HEK293T (cell line): ENCODE data around the gene SNRPA.
A peak's percentile ranks its signal among the peaks of the same experiment; 100 is the strongest.

Source experiments
- CTCF ChIA-PET: fragments of 350-600 bp; formaldehyde crosslinking; extraction: SDS; loops from one replicate; lab custom pipeline; 2021; ENCODE audit warnings: antibody characterized with exemption, inconsistent platforms; lab: Yijun Ruan, JAX
- POLR2A ChIA-PET: fragments of 350-600 bp; formaldehyde crosslinking; extraction: SDS; loops from one replicate; lab custom pipeline; 2020; ENCODE audit warnings: antibody characterized with exemption, inconsistent platforms; lab: Yijun Ruan, JAX
- DNase-seq: peaks from one replicate; pipeline ENCODE4 v3.0.0; 2012; ENCODE audit warnings: mixed read lengths; ENCODE audit errors: extremely low spot score
- ARNT ChIP-seq: fragments of 450-650 bp; IDR thresholded peaks from 2 replicates; pipeline ENCODE4 v1.6.1; 2017; ENCODE audit warnings: mild to moderate bottlenecking
- BHLHE40 ChIP-seq: fragments of 450-650 bp; IDR thresholded peaks from 2 replicates; pipeline ENCODE4 v1.6.1; 2016; ENCODE audit warnings: mild to moderate bottlenecking, moderate library complexity, borderline replicate concordance
- CTBP1 ChIP-seq: fragments of 450-650 bp; IDR thresholded peaks from 2 replicates; pipeline ENCODE4 v1.6.1; 2016; ENCODE audit warnings: borderline replicate concordance
- ELF4 ChIP-seq: fragments of 450-650 bp; IDR thresholded peaks from 2 replicates; pipeline ENCODE4 v1.6.1; 2017; ENCODE audit warnings: antibody characterized with exemption
- FOXA1 ChIP-seq: fragments of 450-650 bp; IDR thresholded peaks from 2 replicates; pipeline ENCODE4 v1.6.1; 2016; ENCODE audit warnings: mild to moderate bottlenecking
- FOXK2 ChIP-seq: fragments of 450-650 bp; IDR thresholded peaks from 2 replicates; pipeline ENCODE4 v1.6.1; 2016; ENCODE audit warnings: mild to moderate bottlenecking
- FOXM1 ChIP-seq: fragments of 450-650 bp; IDR thresholded peaks from 2 replicates; pipeline ENCODE4 v1.6.1; 2017; ENCODE audit warnings: mild to moderate bottlenecking, borderline replicate concordance
- HDGF ChIP-seq: fragments of 450-650 bp; IDR thresholded peaks from 2 replicates; pipeline ENCODE4 v1.6.1; 2017; ENCODE audit warnings: antibody characterized with exemption, borderline replicate concordance
- L3MBTL2 ChIP-seq: fragments of 450-650 bp; conservative IDR thresholded peaks from 2 replicates; pipeline ENCODE4 v1.6.1; 2016; ENCODE audit warnings: mild to moderate bottlenecking
- LEF1 ChIP-seq: fragments of 450-650 bp; IDR thresholded peaks from 2 replicates; pipeline ENCODE4 v1.6.1; 2017; ENCODE audit warnings: mild to moderate bottlenecking, borderline replicate concordance
- NFRKB ChIP-seq: fragments of 450-650 bp; IDR thresholded peaks from 2 replicates; pipeline ENCODE4 v1.6.1; 2016; ENCODE audit warnings: mild to moderate bottlenecking, moderate library complexity
- PKNOX1 ChIP-seq: fragments of 450-650 bp; IDR thresholded peaks from 2 replicates; pipeline ENCODE4 v1.6.1; 2016
- SP1 ChIP-seq: fragments of 450-650 bp; IDR thresholded peaks from 2 replicates; pipeline ENCODE4 v1.6.1; 2017
- SUZ12 ChIP-seq: fragments of 450-650 bp; IDR thresholded peaks from 2 replicates; pipeline ENCODE4 v1.6.1; 2016; ENCODE audit warnings: mild to moderate bottlenecking
- TARDBP ChIP-seq: fragments of 450-650 bp; IDR thresholded peaks from 2 replicates; pipeline ENCODE4 v1.6.1; 2016
- ZNF384 ChIP-seq: fragments of 450-650 bp; IDR thresholded peaks from 2 replicates; pipeline ENCODE4 v1.6.1; 2016

Gene SNRPA

DNA sequence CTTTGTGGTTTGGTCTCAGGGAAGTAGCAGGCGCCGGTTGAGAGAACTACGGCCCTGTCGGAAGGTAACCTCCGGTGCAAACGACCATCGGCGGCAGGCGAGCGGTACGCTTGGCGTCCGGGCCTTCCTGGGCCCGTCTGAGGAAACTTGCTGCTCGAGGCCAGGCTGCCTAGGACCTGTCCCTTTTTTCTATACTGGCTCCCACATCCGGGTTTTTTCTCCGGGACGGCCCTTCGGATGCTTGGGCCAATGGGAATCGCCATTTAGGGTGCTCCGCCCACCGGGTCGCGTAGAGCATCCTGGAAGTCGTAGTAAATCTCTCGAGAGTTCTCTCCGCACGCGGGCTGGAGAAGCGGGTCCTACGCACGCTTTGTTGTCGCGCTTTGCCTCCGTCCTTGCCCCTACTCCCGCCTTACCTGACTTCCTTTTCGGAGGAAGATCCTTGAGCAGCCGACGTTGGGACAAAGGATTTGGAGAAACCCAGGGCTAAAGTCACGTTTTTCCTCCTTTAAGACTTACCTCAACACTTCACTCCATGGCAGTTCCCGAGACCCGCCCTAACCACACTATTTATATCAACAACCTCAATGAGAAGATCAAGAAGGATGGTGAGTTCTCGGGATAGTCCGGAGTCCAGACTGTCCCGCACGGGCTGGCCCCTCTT, at the start of gene SNRPA:
SNRPA (plus strand) TSS at position 330 of the 664 bp plus-strand sequence; CDS start at position 536, 206 bp downstream.
- POLR2A ChIA-PET: interaction anchor here (0.6 to 5.0 kb wide), 22 partner anchors 10 to 136 kb away, joined by 3 to 55 read pairs (median 4); partner anchors contain the start of genes COQ8B, EGLN2, ITPKC and RAB4B

GRCh38 chr19:40701758-40702157, 49.2 kb upstream of the SNRPA start:
- CTCF ChIA-PET: interaction anchor here (0.8 to 1.1 kb wide), 3 partner anchors 18 to 40 kb away, joined by 3 read pairs; no protein-coding TSS in a partner anchor
- POLR2A ChIA-PET: interaction anchor here (0.9 kb wide), 1 partner anchor 11 kb away, joined by 6 read pairs; the partner anchor contains the start of gene NUMBL
- no peak for DNase-seq
- TF ChIP-seq BHLHE40 (no peak), CTBP1 (no peak), TARDBP (no peak), ZNF384 (no peak), ARNT (no peak), HDGF (no peak), SP1 (no peak), L3MBTL2 (no peak), ELF4 (no peak), FOXA1 (no peak), NFRKB (no peak), PKNOX1 (no peak), SUZ12 (no peak), LEF1 (no peak), FOXK2 (no peak), FOXM1 (no peak)

More for the DNA sequence above, at the start of gene SNRPA:
- DNase-seq: peak; percentile 92
- no peak for TF ChIP-seq FOXA1
- no peak for TF ChIP-seq BHLHE40
- TF ChIP-seq FOXM1: no peak
- TF ChIP-seq SP1: no peak
- TF ChIP-seq ARNT: no peak
- TF ChIP-seq PKNOX1: no peak
- no peak for TF ChIP-seq ZNF384
- no peak for TF ChIP-seq HDGF
- TF ChIP-seq FOXK2: no peak
- no peak for TF ChIP-seq NFRKB
- peak; percentile 94 for TF ChIP-seq L3MBTL2
- no peak for TF ChIP-seq TARDBP
- peak; percentile 73 for TF ChIP-seq ELF4
- CTCF ChIA-PET: interaction anchor here (1.2 kb wide), 1 partner anchor 88 kb away, joined by 7 read pairs; no protein-coding TSS in a partner anchor

- no peak for TF ChIP-seq L3MBTL2
- TF ChIP-seq FOXK2: no peak
- TF ChIP-seq CTBP1: no peak
- TF ChIP-seq ZNF384: no peak
- TF ChIP-seq ARNT: no peak
- TF ChIP-seq NFRKB: no peak
- TF ChIP-seq FOXA1: no peak
- no peak for TF ChIP-seq TARDBP
- TF ChIP-seq FOXM1: no peak
- no peak for TF ChIP-seq PKNOX1
- TF ChIP-seq SUZ12: no peak
- ChIA-PET CTCF (interaction anchor here (0.8 to 1.1 kb wide), 3 partner anchors 19 to 41 kb away, joined by 3 read pairs; no protein-coding TSS in a partner anchor), POLR2A (interaction anchor here (0.9 kb wide), 1 partner anchor 12 kb away, joined by 6 read pairs; the partner anchor contains the start of gene NUMBL)
- peak; percentile 63 for DNase-seq
Measured at GRCh38 chr19:40702337-40703012, 48.5 kb upstream of the SNRPA start.

DNA sequence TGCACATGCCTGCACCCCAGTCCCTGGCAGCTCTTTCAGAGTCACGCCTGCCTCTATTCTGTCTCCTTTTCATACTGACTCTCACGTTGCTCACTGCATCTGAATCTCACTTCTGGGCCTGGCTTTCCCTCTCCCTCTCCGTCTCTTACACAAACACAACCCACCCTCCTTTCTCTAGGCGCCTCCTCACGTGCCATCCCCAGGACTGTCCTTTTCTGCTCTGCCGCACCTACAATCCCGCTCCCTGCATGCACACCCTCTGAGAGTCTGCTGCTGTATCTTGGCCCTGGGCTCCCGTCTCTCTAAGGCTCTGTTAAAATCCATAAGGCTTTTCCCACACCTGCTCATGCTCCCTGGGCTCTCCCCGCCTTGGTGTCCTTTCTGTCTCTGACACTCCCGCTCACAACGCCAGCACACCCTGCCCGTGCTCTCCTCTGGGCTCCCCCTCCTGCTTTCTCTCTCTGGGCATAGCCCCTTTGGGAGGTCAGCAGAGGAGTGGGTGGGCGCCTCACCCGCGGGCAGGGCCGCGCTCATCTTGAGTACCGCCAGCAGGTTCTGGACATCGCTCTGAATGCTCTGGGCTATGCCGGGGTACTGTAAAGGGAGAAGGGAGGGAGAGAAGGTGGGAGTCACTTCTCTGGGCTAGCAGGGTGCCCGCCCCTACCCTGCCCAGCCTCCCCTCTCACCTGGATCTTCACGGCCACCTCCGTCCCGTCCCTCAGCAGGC, 47.8 kb upstream of the SNRPA start:
- ChIA-PET POLR2A (no interaction called here), CTCF (interaction anchor here (0.8 to 1.1 kb wide), 2 partner anchors 40 to 41 kb away, joined by 3 read pairs; no protein-coding TSS in a partner anchor)
- no peak for DNase-seq
- TF ChIP-seq FOXM1: no peak

- no peak for DNase-seq
- POLR2A ChIA-PET: interaction anchor here (0.8 kb wide), 1 partner anchor 44 kb away, joined by 3 read pairs; no protein-coding TSS in a partner anchor
Measured at GRCh38 chr19:40704491-40705361, 46.3 kb upstream of the SNRPA start.

More at GRCh38 chr19:40704491-40705361, 46.3 kb upstream of the SNRPA start:
- TF ChIP-seq NFRKB: no peak
- no peak for TF ChIP-seq ZNF384
- no peak for TF ChIP-seq FOXA1
- no peak for TF ChIP-seq SP1
- CTCF ChIA-PET: interaction anchor here (0.8 kb wide), 1 partner anchor 41 kb away, joined by 3 read pairs; no protein-coding TSS in a partner anchor
